ENCODE results near the gene PPWD1.

DNA sequence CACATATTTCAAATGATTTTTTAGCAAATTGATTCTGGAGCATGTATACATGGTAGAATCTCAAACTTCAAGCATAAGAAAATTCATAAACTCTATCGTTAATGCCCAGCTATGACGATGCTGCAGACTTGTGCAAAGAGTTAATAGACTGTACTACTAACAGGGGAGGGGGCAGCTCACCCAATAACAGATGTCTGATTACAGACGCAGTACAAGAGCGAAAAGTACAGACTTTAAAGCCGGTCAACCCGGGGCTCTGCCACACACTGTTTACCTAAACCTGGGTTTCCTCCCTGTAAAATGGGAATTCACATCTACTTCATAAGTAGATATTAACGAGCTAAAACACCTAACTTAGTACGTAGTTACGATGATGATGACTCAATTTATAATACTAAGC is 60.4 kb downstream of the PPWD1 start:
- TF ChIP-seq CTCF (IDR thresholded peaks at IDR 0.05) (no peak), POLR2A (IDR thresholded peaks at IDR 0.05) (no peak)
